Measurements from ENCODE around the gene CLEC5A.
"Not testable (repeated sequence)": the region's sequence is repeated elsewhere in the genome, so short reads cannot be mapped to it uniquely, and the experiment has no call there.

Gene CLEC5A

DNA sequence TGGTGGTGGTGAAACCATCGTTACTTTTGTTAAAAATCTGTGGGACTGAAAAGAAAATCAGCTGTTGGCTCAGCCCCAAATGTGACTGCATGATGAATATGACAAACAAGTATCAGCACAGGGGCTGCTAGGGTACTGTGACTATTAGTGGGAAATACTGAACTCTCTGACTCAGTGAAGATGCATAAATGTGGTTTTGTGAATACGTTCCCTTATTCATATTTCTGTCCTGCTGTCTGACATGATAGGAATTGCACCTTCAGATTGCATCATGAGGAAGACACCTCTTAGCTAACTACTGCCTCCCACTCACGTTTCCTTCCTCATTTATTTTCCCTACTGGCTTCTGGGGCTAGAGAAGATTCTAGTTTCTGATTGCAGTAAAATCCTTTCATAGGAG, 1.4 kb downstream of the CLEC5A start:
- no peak for DNase-seq

DNA sequence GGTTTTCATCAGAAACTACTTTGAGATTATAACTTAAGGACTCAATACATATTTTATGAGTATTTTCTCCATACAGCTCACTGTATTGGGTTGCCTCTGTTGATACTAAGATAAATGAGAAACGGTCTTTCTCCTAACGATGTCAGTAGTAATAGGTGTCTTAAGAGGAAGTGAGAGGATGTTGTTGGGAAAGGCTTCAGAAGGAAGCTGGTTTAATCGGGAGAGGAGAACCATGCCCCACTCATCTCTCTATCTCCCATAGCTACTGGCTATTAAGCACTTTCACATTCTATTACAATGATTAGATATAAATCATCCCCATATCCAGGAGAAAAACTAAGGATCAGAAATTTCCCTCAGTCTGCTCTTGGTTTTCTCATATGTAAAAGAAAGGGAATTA, 2.0 kb downstream of the CLEC5A start:
- DNase-seq = no peak

DNA sequence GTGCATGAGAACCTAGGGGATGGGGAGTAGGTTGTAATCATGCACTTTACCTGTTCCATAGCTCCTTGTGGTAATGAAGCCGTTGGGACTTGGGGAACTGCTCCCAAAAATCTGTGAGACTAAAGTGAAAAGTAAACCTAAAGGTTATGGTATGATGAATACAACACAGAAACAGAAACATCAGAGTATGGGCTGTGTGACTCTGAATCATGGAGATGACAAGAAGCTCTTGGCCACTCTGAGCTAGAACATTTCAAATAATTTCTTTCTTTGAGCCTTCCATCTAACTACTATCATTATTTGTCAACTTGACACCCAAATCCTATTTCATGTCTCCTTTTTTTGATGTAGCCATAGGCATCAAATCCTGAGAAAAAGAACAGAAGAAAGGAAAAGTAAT, 2.9 kb downstream of the CLEC5A start:
- no peak for DNase-seq

DNA sequence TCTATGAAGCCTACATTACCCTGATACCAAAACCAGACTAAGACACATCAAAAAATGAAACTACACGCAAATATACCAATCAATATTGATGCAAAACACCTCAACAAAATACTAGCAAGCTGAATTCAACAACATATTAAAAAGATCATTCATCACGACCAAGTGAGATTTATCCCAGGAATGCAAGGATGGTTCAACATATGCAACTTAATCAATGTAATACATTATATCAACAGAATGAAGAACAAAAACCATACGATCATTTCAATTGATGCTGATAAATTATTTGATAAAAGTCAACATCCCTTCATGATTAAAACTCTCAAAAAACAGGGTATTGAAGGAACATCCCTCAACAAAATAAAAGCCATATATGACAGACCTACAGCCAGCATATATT, 5.7 kb downstream of the CLEC5A start:
- no peak for DNase-seq

DNA sequence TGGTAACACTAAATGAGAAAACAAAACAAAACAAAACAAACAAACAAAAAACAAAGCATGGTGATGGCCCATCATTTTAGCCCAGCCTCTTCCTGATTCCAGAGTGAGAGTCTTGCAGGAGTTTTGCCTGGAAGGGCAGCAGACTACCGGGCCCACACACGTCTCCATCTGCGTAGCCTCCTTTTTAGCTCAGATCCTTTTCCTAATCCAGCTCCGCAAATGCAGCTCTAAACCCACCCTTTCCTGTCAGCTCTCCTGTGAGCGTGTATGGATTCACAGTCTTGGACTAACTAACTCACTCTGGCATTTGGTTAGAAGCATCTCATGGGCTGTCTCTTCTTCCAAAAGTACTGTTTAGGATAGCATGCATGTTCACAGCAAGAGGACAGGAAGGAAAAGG, 16.6 kb downstream of the CLEC5A start:
- DNase-seq = no peak

DNA sequence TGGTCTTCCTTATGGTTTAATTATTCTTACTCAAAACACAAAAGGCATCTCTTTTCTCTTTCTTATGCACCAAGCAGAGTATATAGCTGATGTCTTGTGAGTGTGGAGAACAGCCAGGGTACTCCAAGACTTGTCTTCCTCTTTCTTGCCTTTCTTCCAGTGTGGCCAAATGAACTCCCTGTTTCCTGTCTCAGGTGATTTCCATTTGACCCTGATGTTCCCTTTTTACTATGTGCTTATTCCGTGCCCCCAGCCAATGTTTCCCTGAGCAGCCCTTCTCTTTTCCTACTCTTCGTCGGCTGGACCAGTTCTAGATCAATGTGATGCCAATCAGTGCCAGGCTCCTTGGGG, 18.0 kb downstream of the CLEC5A start:
- DNase-seq = no peak

DNA sequence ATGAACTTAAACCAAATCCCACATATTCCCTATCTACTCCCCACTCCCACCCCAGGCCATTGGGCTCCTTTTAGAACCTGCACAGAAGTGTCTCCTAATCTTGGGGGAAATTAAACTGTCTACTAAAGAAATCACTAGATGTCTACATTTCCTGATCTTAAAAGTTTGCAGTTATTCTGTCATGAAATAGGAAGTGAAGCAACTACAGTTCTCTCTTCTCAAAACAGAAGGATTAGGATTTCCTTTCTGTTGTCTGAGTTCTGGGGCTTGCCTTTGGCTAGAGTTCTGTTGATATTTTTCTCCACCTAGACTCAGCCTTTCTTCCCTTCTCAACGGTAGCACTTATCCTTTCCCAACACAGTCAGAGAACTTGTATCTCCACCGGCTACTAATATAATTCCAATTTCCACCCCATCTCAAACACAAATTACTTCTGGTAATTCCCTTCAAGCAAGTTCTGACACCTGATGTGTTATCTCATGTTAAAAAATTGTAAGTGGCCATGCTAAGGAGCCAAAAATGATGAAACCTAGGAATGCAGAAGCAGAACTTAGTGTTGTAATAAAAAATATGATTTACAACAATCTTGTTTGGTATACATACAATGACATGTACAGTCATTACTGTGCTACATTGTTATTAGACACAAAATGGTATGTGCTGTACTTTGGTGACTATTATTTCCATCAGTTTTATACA, 18.5 kb downstream of the CLEC5A start:
- no peak for DNase-seq

DNA sequence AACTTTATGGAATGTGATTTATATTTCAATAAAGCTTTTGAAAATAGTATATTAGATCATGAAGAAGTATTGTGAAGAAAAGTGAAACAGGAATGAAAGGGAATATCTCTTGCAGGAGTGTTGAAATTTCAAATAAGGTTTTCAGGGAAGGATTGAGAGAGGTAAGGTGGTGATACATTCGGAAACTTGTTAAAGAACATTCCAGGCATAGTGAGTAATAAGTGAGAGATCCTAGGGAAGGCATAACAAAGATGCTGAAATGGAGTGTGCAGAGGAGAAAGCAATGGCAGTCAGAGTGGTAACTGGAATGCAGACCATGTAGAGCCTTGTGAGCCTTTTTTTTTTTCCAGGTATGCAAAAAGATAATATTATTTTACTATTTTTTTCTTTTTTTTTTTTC, 26.5 kb downstream of the CLEC5A start:
- no peak for DNase-seq

DNA sequence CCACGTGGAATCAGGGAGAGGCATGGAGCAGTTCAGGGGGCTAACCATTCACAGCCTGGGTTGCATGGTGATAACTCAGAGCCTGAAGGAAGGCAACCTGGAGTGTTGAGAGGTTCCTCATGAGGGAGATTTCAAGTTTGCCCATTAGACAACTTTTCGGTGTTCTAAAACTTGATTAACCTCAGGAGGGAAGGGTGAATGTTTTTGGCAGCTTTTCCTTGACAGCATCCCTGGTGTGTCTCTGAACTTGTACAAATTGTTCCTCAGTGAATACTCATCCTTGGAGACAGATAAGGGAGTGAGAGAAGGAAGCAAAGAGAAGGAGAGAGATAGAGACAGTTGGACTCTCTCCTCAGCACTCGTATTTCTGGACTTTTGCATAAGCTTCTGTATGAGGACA, 30.7 kb downstream of the CLEC5A start, which contains the start of gene OR9A4:
Gene OR9A4, plus strand, starts transcription at position 301 of the 400 bp plus-strand sequence. CDS start 2,477 bp downstream, outside the sequence.
- no peak for DNase-seq

DNA sequence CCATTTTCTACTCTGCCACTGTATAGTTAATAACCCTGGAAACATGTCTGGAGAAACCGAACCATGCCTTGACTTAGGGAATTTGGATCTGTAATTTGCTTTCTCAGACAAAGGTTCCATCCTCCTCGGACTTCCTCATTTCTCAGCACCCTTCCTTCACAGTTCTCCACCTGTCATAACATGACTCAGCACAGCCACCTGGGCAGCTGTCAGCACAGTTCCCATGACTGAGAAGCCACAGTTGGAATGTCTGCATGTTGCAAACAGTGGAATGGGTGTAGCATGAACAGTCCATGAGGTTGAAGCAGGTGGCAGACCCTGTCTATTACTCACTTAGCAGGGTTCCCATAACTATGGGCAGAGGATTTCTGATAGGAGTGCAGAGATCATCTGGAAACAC, 31.2 kb downstream of the CLEC5A start:
- DNase-seq = no peak

DNA sequence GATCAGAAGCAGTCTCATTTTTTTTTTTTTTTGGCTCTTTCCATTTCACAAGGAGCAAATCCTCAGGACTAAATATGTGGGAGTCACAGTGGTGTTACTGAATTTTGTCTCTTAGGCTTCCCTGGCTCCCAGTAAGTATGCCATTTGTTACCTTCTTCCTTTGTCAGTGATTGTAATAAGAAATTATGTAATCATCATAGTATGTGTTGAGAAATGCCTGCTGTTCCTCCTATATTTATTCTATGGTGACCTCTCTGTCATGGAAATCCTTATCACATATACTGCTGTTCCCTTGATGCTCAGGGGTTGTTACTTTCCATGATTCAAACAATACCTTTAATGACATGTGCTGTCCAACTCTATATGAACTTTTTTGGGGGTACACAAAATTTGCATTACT, 35.4 kb downstream of the CLEC5A start:
- no peak for DNase-seq

DNA sequence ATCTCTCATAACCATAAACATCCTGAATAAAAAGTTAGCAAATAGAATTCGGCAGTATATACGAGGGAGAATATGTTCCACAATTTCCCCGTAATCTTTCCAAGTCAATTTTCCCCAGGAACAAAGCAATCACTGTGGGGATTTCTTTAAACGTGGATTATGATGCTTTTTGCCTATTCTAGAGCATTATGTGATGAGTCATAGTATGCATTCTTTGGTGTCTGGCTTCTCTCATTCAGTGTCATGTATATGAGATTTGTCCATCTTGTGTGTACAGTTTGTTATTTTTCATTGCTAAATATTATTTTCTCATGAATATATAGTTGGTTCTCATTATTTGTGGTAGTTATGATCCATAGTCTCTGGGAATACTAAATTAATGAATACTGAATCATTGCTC, 40.5 kb downstream of the CLEC5A start:
- DNase-seq = no peak

DNA sequence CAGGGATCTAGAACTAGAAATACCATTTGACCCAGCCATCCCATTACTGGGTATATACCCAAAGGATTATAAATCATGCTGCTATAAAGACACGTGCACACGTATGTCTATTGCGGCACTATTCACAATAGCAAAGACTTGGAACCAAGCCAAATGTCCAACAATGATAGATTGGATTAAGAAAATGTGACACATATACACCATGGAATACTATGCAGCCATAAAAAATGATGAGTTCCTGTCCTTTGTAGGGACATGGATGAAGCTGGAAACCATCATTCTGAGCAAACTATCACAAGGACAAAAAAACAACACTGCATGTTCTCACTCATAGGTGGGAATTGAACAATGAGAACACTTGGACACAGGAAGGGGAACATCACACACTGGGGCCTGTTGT, 47.4 kb downstream of the CLEC5A start:
- not testable (repeated sequence) for DNase-seq

DNA sequence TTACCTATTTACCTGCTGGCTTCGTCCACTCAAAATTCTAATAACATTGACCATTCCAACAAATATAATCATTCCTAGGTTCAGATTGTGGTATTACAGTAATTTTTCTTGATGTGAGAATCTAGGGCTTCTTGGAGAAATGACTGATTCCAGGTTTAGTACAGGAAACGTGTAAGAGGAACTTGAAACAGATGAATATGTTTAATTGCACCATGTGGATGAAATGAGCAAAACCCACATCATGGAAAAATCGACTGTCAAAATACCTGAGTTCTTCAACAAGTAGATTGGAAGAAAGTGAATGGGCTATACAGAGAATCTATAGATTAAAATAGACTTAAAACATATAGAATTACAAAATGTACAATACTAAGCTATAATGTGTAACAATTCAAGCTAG, 55.4 kb downstream of the CLEC5A start:
- DNase-seq = no peak

DNA sequence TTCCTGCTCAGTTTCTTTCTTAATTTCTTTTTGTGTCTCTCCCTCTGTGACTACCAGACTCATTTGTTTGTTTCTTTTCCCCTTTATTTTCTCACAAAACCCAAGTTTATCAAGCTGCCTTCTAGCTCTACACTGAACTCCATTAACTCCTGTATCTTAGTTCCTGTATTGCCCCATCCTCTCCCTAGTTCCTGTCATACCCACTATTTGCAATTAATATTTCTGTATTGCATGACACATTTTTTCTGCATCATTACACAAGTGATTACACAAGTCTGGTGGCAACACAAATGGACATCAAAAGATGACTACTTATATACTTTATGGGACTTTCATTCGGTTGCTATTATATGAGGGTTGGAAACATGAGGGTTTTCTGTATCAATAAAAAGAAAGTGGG, 57.5 kb downstream of the CLEC5A start:
- no peak for DNase-seq

DNA sequence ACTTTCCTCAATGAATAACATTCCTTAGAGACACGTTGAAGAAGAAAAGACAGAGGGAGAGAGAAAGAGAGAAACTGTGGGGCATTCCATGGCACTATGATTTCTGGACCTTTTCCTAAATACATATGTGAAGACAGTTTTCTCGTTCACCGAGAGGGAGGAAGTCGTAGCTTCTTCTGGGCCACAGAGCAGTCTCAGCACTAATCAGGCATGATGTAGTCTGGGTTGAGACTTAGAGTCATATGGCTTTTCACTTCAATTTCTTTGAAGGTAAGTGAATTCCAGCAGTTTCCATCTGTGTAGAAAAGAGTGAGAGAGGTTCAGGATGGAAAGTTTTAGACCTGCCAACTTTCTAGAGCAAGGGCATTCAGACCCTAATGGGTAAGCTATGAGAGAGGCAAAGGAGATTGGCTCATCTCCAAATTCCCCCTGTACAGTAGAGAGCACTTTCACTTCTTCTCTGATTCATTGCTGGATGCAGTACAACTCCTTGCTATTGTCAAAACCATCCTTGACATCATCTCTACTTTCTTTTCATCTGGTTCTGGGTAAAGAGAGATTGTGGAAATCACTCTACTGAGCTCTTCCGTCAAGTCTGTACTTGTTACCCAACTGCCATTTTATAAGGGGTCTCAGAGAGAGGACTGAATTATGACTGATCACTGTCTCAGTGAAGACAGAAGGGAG, 62.1 kb downstream of the CLEC5A start:
- no peak for DNase-seq

DNA sequence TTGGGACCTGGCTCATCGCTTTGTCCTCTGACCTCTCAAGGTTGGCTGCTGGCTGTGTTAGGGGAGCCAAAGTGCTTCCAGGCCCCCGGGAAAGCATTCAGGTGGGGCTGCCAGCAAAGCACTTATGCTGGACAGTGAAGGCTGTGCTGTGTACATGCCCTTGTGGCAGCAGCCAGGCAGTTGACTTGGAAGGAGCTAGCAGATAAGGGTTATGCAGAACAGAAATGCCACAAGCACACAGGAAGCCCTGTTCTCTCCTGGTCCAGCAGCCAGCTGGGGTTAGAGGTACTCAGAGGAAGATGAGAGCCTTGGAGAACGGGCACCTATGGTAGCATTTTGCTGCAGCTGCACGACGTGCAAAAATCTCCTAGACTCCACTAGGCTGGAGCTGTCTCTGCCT, 65.8 kb downstream of the CLEC5A start:
- DNase-seq = no peak

DNA sequence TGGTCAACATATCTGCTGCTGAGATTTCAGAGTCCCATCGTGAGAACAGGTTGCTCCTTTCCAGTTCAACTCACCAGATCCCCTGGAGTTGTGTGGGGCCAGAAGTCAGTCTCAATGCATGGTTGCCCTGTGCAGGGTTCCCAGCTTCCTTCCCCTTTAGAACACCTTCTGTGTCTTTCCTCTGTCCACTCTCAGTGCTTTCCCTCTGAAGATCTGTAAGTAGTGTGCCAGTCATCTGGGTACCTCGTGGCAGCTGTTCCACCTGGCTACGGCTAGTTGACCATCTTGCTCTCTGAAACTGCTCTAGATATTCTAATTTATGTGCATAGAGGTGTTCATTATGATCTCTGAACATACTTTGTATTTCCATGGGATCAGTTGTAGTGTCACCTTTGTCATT, 69.4 kb downstream of the CLEC5A start:
- no peak for DNase-seq
